NCI-H1417 treated with DMSO at 0.1 percent for 48 hours (cell line): ENCODE data around the gene KDM1B.
"Not testable (repeated sequence)": the region's sequence is repeated elsewhere in the genome, so short reads cannot be mapped to it uniquely, and the experiment has no call there.

Source experiments
- DNase-seq: peaks from one replicate; lab custom pipeline; 2025; lab: John Stamatoyannopoulos, UW

Gene KDM1B

DNA sequence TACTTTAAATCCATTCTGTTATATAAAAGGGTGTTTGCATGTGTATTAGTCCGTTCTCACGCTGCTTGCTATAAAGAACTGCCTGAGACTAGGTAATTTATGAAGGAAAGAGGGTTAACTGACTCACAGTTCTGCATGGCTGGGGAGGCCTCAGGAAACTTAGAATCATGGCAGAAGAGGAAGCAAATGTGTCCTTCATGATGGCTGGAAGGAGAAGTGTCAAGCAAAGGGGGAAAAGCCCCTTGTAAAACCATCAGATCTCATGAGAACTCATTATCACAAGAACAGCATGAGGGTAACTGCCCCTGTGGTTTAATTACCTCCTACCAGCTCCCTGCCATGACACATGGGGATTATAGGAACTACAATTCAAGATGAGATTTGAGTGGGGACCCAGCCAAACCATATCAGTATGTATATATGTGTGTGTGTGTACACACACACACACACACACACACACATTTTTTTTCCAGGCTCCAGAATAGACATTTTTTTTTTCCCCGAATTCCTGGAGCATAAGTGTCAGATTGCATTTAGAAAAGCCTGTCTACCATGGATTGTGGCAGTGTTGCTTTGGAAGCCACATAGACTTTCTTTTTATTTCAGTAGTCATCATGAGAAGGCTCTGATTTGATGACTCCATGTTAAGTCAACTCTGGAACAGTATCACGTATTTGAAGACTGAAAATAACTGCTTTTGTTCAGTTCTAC lies 31.5 kb downstream of the KDM1B start:
- no peak for DNase-seq

DNA sequence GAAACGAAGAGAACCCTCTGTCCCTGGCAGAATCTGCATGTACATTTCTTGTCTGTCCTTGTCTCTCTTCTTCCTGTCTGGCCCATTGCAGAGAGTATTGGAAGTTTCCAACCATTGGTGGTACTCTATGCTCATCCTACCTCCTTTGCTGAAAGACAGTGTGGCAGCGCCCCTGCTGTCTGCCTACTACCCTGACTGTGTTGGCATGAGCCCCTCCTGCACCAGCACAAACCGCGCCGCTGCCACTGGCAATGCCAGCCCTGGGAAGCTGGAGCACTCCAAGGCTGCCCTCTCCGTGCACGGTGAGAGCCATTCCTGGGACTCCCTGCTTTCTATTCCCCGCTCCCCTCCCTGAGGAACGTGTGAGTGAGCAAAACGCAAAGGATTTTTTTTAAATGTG lies 32.5 kb downstream of the KDM1B start:
- no peak for DNase-seq

DNA sequence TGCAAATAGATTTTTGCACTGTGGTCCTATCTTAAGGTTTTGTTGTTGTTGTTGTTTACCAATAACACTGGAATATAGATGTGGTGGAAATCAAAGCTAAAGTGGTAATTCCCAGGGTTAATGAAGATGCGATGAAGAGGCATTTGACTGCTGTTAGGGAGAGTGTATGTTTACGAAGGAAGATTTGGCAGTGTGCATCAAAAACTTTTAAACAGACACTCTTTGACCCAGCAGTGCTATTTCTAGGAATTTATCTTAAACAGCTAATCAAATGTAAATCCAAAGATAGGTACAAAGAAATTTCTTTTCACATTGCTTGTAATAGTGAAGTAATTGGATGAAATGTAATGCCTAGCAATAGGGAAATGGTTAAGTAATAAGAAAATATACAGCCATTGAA lies 34.0 kb downstream of the KDM1B start:
- DNase-seq: no peak

DNA sequence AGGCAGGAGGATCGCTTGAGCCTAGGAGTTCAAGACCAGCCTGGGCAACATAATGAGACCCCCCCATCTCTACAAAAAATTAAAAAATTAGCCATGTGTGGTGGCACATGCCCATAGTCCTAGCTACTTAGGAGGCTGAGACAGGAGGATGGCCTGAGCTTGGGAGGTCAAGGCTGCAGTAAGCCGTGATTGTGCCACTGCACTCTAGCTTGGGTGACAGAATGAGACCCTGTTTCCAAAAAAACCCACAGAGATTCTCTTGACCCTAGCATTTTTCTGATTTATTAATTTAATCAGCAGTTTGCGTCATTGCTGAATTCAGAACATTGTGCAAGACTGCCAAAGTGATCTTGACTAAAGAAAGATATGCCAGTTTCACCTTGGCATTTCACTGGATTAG lies 36.8 kb downstream of the KDM1B start:
- no peak for DNase-seq

DNA sequence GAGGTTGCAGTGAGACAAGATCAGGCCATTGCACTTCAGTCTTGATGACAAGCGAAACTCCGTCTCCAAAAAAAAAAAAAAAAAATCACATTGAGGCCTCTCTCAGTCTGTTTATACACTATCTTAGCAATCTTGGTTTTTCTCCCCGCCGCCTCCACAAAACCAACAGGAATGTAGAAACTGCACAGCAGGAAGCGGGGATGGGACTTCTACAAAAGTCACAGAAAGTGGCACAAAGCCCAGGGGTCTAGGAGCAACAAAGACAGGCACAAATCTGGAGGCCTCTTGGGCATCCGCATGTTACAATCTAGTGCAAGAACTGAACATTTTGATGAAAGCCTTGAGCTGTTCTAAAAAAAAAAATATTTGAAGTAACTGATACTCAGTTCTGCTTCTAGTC lies 48.6 kb downstream of the KDM1B start:
- no peak for DNase-seq

DNA sequence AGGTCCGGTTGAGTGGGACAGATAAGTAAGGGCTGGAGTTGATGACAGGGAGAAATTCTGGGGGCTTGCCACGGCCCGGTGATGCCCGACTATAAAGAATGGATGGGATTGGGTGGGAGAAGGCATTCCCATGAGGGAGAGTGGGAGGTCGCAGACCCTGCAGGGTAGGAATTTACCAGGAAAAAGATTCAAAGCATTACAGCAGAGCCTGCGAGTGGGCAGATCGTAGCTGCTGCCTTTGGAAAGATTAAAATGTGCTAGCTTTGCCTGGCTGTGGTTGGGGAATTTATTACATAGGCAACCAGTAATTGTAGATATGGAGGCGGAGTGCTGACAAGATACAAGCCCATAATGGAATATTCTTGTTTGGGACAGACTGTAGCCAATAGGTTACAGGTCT lies 49.5 kb downstream of the KDM1B start:
- no peak for DNase-seq

DNA sequence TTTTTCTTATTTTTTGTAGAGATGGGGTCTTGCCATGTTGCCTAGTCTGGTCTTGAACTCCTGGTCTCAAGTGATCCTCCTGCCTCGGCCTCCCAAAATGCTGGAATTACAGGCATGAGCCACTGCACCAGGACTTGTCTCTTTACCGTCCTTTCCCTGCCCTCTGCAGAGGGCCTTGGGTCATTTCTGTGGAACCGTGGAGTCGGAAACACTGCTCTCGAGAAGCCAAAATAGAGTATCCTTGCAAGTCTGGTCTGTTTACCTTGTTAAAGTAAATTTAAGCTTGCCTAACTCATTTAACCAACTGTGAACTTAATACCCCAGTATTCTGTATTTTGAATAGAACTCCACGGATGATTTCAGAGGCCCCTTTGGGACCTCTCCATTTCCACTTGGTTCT lies 51.4 kb downstream of the KDM1B start:
- no peak for DNase-seq

DNA sequence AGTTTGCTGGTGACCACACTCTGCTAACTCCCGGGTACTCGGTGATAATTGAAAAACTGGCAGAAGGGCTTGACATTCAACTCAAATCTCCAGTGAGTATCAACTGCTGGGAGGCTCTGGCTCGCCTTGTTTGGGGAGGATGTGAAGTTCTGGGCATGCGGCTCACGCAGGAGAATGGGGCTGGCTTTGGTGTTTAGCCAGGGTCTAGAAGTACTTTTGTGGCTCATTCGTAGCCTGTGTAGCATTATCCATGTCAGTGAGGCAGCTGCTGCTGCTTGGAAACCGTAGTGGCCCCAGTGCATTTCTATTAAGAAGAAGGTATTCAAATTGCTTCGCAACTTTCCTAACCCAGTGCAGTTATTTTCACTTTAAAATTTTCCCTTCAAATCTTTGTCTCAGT lies 52.2 kb downstream of the KDM1B start:
- no peak for DNase-seq

DNA sequence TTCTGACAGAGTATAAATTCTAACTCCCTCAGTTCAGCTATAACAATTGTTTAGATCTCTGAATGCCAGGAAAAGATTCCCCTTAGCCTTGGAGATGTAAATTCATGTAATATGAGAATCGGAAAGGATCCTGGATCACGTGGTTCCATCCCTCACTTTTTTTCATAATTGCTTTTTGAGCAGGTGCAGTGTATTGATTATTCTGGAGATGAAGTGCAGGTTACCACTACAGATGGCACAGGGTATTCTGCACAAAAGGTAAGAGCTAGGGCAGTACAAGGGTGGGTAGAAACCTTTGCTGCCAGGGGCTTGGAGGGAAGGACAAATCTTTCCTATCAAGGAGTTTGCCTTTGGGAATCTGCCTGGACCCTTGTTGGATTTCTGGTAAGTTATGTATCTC lies 52.7 kb downstream of the KDM1B start:
- peak; percentile 39 for DNase-seq

DNA sequence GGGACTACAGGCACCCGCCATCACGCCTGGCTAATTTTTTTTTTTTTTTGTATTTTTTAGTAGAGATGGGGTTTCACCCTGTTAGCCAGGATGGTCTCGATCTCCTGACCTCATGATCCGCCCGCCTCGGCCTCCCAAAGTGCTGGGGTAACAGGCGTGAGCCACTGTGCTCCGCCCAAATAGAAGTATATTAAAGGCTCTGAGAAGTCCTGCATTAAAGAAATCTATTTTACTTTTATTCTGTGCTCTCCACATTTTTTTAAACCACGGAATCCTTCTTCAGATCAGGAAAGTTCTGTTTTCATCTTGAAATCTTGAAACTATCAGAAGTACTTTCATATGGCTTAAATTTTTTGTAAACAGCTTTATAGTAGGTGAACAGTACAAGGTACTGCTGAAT lies 53.6 kb downstream of the KDM1B start:
- not testable (repeated sequence) for DNase-seq

DNA sequence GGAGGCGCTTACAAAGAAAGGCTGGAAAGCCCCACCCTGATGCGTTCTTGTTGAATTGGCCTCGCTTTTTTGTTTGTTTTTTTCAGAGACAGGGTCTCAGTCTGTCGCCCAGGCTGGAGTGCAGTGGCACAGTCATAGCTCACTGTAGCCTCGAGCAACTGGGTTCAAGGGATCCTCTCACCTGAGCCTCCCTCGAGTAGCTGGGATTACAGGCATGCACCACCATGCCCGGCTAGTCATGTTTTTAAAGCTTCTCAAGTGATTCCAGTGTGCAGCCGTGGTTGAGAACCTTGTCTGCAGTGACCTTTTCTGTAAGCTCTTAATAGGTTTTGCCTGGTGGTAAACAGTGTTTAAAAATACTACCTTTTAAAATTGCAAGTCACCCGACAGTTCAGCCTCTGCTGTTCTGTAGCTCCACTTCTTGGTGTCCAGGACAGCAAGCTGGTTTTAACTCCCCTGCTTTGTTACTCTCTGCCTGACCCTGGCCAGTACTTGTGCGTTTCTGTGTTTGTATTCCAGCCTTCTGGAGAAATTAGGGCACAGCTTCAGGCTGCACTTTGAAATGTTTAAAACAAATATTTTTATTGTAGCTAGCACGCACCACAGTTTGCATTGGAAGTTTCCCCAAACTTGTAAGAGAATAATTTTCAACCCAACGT lies 54.4 kb downstream of the KDM1B start:
- DNase-seq: no peak

DNA sequence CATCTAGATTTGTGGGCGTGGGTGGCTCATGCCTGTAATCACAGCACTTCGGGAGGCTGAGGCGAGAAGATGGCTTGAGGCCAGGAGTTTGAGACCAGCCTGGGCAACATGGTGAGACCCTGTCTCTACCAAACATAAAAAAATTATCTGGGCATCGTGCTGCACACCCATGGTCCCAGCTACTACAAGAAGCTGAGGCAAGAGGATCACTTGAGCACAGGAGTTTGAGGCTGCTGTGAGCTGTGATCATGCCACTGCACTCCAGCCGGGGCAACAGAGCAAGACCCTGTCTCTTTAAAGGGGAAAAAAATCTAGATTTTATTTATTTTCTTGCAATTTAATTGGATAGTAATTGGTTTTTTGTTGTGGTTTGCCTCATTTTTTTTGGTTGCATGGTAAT lies 55.5 kb downstream of the KDM1B start:
- no peak for DNase-seq

DNA sequence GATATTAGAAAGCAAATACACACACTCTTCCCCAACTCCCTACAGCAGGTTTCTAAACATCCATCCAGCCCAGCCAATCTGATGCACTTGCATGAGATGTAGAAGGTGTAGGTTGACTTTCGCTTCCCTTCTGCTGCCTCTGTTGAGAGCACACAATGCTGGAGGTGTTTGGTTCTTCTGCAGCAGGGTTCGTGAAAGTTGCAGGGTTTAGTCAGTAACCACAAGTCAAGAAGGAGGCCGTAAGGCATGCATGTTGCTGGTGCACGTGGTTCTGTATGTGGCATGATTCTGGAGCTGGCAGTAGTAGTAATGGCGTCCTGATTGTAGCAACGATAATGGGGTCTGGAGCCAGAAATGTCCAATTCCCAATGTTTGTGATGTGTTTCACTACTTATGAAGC lies 56.1 kb downstream of the KDM1B start:
- DNase-seq: no peak

DNA sequence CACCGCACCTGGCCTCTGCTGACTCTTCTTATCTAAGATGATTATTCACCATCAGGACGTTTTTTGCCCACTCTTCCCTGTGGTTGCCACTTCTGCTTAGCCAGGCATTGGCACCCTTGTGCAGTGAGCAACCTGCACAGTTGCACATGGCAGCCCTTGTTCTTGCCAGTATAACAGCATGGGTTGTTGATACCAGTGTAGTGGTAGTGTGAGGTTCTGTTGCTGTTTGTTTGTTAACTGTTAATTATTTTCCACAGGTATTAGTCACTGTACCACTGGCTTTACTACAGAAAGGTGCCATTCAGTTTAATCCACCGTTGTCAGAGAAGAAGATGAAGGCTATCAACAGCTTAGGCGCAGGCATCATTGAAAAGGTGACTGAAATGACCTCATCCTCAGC lies 57.0 kb downstream of the KDM1B start:
- DNase-seq: no peak

DNA sequence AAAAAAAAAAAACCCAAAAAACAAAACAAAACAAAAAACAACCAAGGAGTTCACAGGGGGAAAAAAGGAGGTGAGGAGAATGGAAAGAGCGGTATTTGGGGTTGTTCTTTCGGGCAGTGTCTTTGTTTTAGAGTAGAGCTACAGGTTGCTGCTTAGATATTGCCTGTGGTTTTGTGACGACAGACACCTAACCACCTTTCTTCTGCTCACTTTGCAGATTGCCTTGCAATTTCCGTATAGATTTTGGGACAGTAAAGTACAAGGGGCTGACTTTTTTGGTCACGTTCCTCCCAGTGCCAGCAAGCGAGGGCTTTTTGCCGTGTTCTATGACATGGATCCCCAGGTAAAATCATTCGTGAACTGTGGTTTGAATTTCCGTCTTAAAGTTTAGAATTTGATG lies 58.2 kb downstream of the KDM1B start:
- DNase-seq: no peak

DNA sequence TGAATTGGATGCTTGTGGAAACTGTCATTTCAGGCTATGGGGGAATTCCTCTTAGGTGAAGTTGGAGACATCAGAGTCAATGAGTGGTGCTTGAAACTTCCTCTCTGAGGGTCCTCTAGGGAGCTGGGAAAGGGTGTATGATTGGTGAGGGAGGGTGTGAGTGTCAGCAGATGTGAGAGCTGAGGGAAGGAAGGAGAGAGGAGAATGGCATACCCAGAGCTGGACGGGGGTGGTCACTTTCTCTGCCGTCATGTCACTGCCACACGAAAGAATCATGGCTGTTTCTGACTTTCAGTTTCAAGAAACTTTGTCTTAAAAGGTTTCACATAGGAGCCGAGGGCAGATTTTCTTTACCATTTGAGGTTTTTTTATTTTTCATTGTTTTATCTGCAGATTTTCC lies 58.8 kb downstream of the KDM1B start:
- no peak for DNase-seq

DNA sequence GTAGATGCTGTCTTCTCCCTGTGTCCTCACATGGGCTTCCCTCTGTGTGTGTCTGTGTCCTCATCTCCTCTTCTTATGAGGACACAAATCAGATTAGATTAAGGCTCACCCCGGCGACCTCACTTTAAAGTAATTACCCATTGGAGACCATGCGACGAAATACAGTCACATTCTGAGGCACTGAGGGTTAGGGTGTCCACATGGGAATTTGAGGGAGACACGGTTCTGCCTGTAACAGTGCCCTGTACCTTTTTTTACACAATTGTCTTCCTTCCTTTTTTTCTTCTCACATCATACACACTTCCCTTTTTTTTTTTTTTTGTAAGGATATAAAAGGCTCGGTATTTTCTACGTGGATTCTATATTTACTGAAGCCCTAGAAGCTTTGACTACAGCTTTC lies 60.2 kb downstream of the KDM1B start:
- no peak for DNase-seq

DNA sequence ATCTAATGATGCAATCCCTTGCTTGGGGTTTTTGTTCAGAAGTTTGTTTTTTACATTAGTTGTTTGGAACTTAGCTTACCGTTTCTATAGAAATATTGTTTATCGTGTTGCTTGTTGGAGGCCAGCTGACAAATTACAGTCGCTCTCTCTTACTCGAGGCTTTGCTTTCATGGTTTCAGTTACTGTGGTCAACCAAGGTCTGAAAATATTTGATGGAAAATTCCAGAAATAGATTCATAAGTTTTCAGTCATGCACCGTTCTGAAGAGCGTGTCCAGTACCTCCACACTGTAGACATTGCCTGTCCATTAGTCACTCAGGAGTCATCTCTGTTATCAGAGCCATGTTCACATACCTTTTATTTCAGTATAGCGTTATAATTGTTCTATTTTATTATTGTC lies 61.2 kb downstream of the KDM1B start:
- DNase-seq: no peak

DNA sequence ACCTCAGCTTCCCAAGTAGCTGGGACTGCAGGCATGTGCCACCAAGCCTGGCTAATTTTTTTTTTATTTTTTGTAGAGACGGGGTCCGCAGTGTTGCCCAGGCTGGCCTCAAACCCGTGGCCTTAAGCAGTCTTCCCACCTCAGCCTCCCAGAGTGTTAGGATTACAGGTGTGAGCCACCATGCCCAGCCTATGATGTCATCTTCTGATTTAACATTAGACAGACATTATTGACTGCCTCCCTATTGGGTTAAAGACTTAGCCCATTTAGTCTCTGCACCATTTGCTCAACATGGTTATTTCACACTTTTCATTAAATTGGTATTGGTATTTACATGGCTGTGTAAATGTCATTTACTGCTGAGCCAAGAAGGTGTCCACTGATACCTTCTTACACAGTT lies 63.0 kb downstream of the KDM1B start:
- DNase-seq: no peak

DNA sequence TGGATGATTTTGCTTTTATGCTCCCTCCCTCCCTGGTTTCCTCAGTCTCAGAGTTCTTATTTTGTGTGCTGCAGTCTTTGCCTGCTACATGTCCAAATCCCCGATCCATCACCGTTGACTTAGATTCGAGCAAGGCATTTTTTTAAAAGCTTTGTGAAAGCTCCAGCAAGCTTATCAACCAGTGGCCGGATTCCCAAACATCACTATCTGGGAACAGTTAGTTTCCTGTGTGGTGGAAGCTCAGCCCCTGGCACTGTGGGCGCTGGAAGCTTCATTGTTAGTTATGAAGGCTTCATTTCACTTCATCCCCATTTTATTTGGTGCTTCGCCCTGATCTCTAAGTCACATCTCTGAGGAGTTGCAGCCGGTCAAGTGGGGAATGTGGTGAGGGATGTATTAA lies 64.4 kb downstream of the KDM1B start:
- DNase-seq: no peak

DNA sequence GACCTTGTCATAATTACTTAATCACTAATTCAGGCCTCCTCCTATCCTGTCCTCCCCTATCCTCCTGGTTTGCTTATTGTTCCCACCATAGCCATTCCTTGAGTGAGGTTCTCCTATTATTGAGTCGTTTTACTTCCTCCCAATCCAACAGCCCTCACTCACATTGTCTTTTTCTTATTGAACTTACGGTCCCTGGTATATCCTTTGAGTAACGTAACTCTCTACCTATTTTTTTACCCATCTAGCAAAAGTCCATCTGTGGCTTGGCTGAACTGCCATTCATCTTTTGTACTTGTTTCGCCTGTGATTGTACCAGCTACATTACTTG lies 66.0 kb downstream of the KDM1B start:
- no peak for DNase-seq

DNA sequence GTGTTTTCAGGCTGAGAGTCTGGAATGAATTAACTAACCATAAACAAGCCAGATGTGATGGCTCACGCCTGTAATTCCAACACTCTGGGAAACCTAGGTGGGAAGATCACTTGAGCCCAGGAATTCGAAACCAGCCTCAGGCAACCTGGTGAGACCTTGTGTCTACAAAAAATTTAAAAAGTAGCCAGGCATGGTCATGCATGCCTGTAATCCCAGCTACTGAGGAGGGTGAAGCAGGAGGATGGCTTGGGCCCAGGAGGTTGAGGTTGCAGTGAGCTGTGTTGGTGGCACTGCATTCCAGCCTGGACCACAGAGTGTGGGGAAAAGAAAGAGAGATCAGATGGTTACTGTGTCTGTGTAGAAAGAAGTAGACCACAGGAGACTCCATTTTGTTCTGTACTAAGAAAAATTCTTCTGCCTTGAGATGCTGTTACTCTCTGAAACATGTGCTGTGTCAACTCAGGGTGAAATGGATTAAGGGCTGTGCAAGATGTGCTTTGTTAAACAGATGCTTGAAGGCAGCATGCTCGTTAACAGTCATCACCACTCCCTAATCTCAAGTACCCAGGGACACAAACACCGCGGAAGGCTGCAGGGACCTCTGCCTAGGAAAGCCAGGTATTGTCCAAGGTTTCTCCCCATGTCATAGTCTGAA lies 71.4 kb downstream of the KDM1B start:
- not testable (repeated sequence) for DNase-seq

DNA sequence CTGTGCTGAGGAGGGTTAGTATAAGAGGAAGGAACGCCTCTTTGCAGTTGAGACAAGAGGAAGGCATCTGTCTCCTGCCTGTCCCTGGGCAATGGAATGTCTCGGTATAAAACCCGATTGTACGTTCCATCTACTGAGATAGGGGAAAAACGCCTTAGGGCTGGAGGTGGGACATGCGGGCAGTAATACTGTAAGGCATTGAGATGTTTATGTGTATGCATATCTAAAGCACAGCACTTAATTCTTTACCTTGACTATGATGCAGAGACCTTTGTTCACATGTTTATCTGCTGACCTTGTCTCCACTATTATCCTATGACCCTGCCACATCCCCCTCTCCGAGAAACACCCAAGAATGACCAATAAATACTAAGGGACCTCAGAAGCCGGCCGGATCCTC lies 71.9 kb downstream of the KDM1B start:
- DNase-seq: not testable (repeated sequence)

DNA sequence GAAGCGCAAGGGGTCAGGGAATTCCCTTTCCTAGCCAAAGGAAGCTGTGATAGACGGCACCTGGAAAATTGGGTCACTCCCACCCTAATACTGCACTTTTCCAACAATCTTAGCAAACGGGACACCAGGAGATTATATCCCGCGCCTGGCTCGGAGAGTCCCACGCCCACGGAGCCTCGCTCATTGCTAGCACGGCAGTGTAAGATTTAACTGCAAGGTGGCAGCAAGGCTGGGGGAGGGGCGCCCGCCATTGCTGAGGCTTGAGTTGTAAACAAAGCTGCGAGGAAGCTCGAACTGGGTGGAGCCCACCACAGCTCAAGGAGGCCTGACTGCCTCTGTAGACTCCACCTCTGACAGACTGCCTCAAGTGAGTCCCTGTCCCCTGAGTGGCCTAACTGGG lies 73.4 kb downstream of the KDM1B start:
- not testable (repeated sequence) for DNase-seq
